Fibroblast of peridontal ligament (primary cell): Measurements from ENCODE around the gene ATRX.

Experiments
- DNase-seq: peaks from one replicate; pipeline ENCODE4 v3.0.0-alpha.2; 2010; ENCODE audit errors: extremely low read depth

ATRX gene

GRCh38 chrX:77493677-77494553 lies 292.1 kb downstream of the ATRX start:
- DNase-seq: peak; percentile 23

GRCh38 chrX:77484045-77484444 lies 302.0 kb downstream of the ATRX start:
- no peak for DNase-seq

GRCh38 chrX:77455437-77455836 lies 330.6 kb downstream of the ATRX start:
- no peak for DNase-seq
